NOMO-1 (cell line): ENCODE data around the gene ARPC4.

Experiments used
- DNase-seq, 2 experiments: peaks; one replicate each; lab custom pipeline; 2025; ENCODE audit not compliant: unreplicated experiment in 2 of 2; lab: John Stamatoyannopoulos, UW

ARPC4 gene

DNA sequence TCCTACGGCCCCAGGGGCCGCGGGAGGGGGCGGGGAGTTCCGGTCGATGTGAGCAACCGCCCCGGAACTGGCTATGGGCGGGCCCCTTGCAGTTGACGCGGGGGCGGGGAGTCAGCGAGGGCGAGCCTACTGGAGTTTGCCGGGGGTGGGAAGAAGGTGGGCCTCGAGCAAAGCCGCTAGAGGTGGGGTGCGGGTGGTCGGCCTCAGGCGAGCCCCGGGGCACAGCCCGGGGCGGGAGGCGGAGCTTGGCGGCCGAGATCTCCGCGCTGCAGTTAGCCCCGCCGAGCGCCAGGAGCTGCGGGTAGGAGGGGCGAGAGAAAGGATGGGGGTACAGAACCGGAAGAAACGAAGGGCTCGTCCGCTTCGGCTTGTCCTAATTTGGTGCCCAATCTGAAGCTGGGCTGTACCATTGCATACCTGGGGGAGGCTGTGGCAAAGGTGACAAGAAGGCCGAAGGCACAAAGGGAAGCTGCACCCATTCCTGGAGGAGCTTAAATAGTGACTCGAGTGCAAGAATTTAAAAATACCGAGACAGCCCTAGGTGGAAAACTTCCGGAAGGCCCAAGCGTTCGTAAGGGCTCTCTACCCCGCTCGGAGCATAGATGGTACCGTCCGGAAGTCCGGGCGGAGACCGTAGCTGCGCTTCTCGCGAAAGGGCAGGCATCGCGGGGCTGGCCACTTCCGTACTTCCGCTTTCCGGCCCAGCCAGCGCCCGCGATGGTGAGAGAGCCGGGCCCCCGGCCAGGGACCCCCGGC is at the start of gene ARPC4, which contains the start of gene TADA3:
ARPC4 (plus strand) TSS at position 678 of the 756 bp plus-strand sequence; CDS start at position 718, 40 bp downstream.
TADA3 (minus strand) TSS at position 69 of the 756 bp plus-strand sequence. CDS start 1,007 bp downstream, outside the sequence.
- DNase-seq: peak; percentile 96 to 99

DNA sequence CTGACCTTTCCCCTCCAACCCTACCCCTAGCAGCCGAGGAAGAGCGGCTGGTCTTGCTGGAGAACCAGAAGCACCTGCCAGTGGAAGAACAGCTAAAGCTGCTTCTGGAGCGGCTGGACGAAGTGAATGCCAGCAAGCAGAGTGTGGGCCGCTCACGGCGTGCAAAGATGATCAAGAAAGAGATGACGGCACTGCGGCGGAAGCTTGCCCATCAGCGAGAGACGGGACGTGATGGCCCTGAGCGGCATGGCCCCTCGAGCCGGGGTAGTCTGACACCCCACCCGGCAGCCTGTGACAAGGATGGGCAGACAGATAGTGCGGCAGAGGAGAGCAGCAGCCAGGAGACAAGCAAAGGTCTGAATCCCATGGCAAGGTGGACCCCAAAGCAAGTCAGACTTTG is 49.3 kb upstream of the ARPC4 start:
- DNase-seq: no peak

GRCh38 chr3:9744162-9744561 is 48.7 kb upstream of the ARPC4 start:
- no peak for DNase-seq

GRCh38 chr3:9745521-9745920 is 47.4 kb upstream of the ARPC4 start:
- no peak for DNase-seq

GRCh38 chr3:9746330-9746729 is 46.6 kb upstream of the ARPC4 start:
- no peak for DNase-seq

DNA sequence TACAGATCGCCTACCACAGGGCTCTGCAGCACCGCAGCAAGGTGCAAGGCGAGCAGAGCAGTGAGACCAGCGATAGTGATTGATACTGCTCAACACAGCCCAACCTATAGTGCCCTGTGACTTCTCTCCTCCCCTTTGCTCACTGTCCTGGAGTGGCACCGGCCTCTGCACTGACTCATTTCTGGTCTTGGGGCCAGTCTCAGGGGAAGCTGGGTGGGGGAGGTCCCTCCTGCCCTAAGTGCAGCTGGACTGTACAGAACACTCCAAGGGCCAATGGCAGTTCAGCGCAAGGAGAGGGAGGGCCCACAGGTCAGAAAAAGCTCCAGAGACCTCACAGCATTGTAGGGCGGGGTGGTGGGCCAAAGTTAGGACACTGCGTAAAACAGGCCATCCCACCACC is 45.6 kb upstream of the ARPC4 start:
- no peak for DNase-seq

- DNase-seq: no peak
Measured at GRCh38 chr3:9748031-9748430, 44.9 kb upstream of the ARPC4 start.

DNA sequence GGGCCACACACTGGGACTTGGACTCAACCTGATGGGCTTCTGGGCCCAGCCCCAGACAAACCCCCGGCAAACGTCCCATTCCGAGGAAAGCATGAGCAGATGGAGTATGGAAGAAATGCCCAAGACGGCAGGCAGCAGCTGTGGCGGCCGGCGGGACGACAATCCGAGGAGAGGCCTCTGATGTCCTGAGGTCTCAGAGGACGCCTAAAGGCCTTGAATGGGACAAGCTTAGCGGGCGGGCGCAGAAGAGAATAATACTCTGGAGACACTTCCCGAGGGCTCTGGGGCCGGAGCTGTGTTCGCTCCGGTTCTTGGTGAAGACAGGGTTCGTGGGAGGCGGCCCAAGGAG is 43.6 kb upstream of the ARPC4 start:
- no peak for DNase-seq

DNA sequence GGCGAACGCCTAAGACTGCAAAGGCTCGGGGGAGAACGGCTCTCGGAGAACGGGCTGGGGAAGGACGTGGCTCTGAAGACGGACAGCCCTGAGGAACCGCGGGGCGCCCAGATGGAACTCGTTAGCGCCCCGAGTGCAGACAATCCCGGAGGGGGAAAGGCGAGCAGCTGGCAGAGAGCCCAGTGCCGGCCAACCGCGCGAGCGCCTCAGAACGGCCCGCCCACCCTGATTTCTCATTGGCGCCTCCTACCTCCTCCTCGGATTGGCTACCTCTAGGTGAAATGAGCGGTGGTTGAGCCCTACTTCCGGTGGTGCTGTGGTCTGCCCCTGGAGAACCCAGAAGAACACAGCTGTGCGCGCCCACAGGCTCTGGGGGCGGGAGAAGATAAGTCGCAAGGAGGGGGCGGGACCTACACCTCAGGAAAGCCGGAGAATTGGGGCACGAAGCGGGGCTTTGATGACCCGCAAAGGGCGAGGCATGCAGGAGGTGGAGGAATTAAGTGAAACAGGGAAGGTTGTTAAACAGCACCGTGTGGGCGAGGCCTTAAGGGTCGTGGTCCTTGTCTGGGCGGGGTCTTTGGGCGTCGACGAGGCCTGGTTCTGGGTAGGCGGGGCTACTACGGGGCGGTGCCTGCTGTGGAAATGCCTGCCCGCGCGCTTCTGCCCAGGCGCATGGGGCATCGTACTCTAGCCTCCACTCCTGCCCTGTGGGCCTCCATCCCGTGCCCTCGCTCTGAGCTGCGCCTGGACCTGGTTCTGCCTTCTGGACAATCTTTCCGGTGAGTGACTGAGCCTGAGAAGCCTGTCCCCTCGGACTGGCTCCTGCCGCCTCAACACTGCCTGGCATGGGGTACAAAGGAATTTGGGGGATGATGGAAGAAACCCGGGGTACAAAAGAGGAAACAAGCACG is 43.0 kb upstream of the ARPC4 start, which contains the start of gene OGG1:
OGG1 (plus strand) TSS at position 308 of the 911 bp plus-strand sequence; CDS start at position 643, 335 bp downstream.
- peak; percentile 99 for DNase-seq

DNA sequence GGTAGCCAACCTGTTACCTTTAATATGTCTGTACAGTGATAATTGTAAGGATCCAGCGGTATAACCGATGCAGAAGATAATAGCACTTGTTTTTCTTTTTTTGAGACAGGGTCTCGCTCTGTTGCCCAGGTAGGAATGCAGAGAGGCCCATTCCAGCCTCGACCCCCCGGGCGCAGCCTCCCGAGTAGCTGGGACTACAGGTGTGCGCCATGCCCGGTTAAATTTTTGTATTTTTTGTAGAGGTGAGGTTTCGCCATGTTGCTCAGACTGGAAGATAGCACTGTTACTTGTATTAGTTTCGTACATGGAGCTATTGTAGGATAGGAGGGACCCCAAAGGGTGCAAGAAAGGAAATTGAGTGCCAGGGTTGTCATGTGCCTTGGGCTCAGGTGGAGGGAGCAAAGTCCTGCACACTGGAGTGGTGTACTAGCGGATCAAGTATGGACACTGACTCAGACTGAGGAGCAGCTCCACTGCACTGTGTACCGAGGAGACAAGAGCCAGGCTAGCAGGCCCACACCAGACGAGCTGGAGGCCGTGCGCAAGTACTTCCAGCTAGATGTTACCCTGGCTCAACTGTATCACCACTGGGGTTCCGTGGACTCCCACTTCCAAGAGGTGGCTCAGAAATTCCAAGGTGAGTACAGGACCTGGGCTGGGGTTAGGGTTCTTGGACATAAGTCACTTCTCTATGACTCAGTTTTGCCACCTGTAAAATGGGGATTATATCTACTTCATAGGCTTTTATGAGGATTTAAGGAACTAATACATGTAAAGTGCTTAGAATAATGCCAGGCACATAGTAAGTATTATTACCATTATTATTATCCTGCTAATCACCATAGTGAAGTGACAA is 42.1 kb upstream of the ARPC4 start:
- no peak for DNase-seq

DNA sequence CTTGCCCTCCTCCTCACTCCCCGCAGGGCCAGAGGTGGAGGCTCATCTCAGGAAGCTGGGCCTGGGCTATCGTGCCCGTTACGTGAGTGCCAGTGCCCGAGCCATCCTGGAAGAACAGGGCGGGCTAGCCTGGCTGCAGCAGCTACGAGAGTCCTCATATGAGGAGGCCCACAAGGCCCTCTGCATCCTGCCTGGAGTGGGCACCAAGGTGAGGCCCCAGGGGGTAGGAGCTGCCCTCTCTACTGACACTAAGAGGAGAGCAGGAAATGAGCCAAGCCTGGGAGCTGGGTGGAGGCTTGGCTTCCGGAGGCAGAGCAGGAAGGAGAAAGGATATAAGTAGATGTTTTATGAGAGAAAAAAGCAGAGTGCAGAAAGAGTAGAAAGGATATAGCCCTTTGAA is 38.2 kb upstream of the ARPC4 start:
- DNase-seq: no peak

- DNase-seq: no peak
Measured at GRCh38 chr3:9757427-9757826, 35.5 kb upstream of the ARPC4 start.

DNA sequence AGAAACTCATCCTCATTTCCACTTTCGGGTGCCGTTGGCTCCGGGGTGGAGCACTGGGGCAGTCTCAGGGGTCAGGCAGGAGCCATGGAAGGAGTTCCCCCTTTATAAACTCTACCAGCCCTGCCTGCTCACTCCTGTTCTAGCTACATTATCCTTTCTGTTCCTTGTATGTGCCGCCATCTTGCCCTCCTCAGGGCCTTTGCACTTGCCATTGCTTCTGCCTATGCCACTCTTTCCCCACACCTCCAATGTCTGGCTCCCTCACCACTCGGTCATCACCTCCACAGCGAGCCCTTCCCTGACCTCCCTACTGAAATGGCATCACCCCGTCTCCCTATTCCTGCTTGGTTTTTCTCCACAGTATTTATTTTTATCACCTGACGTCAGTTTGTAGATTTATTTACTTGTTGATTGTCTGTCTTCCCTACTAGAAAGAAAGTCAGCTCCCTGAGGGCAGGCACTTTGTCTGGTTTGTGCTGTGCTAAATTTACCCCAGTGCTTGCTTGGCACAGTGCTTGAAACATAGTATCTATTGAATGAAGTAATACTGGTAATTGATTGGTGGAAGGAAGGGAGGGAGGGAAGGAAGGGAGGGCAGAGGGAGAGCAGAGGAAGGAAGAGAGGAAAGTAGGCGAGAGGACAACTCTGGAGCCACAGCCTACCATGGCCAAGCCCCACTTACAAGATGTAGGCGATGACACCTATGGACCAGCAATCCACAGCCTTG is 31.9 kb upstream of the ARPC4 start:
- DNase-seq: no peak

DNA sequence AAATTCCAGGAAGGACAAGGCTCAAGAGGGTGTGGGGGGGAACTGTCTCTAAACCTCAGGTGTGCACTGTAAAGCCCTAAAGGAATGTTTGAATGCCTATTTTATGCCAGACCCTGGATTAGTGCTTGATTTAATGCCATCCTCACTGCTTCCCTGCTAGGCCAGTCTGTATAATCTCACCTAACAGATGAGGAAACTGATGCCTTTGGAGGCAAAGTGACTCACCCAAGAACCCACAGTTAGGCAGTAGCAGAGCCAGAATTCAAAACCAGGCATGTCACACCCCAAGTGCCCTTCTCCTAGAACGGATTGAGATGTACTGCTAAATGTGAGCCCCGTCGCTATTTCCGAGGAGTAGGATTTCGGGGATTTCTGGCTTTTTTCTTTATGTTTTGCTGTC is 31.0 kb upstream of the ARPC4 start:
- no peak for DNase-seq

DNA sequence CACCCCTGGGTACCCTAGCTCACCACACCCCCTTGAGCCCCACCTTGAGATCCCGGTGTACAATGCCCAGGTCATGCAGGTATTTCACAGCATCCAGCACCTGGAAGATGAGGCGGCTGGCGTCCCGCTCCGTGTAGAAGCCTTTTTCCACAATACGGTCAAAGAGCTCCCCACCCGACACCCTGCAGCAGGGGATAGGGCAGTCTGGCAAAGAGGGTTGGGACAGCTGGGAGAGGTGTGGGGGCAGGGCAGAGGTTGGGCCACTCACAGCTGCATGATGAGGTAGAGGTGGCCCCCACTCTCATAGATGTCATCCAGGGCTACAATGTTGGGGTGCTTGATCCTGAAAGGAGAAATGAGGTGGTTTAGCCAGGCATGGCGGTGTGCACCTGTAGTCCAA is 30.0 kb upstream of the ARPC4 start:
- DNase-seq: no peak

DNA sequence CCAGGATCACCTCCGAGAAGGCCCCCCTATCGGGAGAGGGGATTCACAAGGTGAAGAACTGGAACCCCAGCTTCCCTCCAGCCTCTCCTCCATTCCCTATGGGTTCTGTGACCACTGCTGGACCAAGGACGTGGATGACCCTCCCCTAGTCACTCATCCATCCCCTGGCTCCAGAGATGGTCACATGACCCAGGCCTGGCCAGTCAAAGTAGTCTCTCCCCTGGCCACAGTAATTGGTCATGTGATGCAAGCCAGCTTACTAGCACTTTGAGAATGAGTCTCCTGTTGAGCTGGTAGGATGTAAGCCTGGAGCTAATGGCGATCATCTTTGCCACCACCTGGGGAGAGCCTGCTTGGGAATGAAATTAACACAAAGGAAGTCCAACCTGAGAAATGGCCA is 27.0 kb upstream of the ARPC4 start:
- DNase-seq: no peak

DNA sequence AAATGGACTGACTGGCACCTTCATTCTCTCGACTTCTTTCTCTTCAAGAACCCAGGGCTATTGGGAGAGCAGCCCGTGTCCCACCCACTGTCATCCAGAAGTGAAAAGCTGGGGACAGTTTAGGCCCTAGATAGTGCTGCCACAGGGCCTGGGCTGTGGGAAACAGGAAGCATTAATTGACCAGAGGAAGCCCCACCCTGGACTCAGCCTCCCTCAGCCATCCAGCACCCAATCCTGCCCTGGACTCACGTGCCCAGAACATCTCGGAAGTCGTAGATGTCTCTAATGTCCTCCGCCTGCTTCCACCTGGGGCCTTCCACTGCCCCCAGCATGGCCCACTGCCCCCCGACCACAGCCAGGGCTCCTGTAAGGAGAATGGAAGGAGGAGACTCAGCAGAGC is 25.5 kb upstream of the ARPC4 start:
- DNase-seq: no peak

GRCh38 chr3:9768141-9768775 is 24.6 kb upstream of the ARPC4 start:
- DNase-seq: no peak

DNA sequence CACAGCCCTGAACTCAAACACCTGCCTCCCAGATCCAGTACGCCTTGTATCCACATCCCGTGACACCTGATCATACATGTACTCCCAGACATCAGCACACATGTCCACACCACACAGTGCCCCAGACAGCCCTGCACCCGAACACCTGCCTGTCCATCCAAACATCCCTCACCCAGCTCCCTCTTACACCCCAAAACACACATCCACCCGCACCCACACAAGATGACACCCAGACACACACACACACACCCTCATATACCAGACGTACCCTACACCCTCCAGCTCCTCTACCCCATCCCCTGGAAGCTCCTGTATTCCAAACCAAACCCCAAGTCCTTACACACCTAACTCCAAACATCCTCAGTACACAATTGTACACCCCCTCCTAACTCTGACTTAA is 23.9 kb upstream of the ARPC4 start:
- no peak for DNase-seq
